AG09319 (cell line): ENCODE data around the gene OMG.

ENCODE experiments used
- DNase-seq: peaks from one replicate; pipeline ENCODE4 v3.0.0-alpha.2; 2010; ENCODE audit warnings: low read depth; ENCODE audit errors: extremely low read depth
- CTCF ChIP-seq: IDR thresholded peaks from 2 replicates; pipeline ENCODE4 v1.5.1; 2011; ENCODE audit warnings: low read depth, mild to moderate bottlenecking, inconsistent platforms, low read length, moderate library complexity

Gene OMG

GRCh38 chr17:31261601-31262000 is 35.4 kb downstream of the OMG start:
- TF ChIP-seq CTCF: no peak

GRCh38 chr17:31260151-31260550 is 36.9 kb downstream of the OMG start:
- TF ChIP-seq CTCF: no peak
- no peak for DNase-seq

More at GRCh38 chr17:31261601-31262000, 35.4 kb downstream of the OMG start:
- DNase-seq: no peak

- TF ChIP-seq CTCF: no peak
- no peak for DNase-seq
These were observed 40.1 kb downstream of the OMG start for GRCh38 chr17:31256936-31257335.

- DNase-seq: no peak
- no peak for TF ChIP-seq CTCF
These were observed 42.4 kb downstream of the OMG start for GRCh38 chr17:31254654-31255053.

- no peak for DNase-seq
- TF ChIP-seq CTCF: no peak
These were observed 44.3 kb downstream of the OMG start for GRCh38 chr17:31252741-31253140.

GRCh38 chr17:31251970-31252328 is 45.1 kb downstream of the OMG start:
- TF ChIP-seq CTCF: no peak
- DNase-seq: no peak

- no peak for DNase-seq
- TF ChIP-seq CTCF: no peak
These were observed 45.7 kb downstream of the OMG start for GRCh38 chr17:31251105-31251969.
